ENCODE measurements around the gene SMG6.
"Not testable (repeated sequence)": the region's sequence is repeated elsewhere in the genome, so short reads cannot be mapped to it uniquely, and the experiment has no call there.

Gene SMG6

GRCh38 chr17:2144701-2145100 is 158.9 kb downstream of the SMG6 start:
- no peaks in the 10 kb centered on the region for H3K9me3 Mint-ChIP-seq
- H3K27ac Mint-ChIP-seq: no peak overlapping the region
- DNase-seq (ENCODE audit: low spot score): no peak
- peaks cover 27% of the 10 kb centered on the region for H3K36me3 Mint-ChIP-seq (ENCODE audit: low read depth)
- no peak overlapping the region for H3K4me3 Mint-ChIP-seq
- H3K4me1 Mint-ChIP-seq (ENCODE audit: low read depth): peaks cover 11% of the 10 kb centered on the region
- no peaks in the 10 kb centered on the region for H3K27me3 Mint-ChIP-seq (ENCODE audit: low read depth)

GRCh38 chr17:2143332-2143731 is 160.3 kb downstream of the SMG6 start:
- H3K4me1 Mint-ChIP-seq (ENCODE audit: low read depth): peaks cover 16% of the 10 kb centered on the region
- H3K36me3 Mint-ChIP-seq (ENCODE audit: low read depth): peaks cover 19% of the 10 kb centered on the region
- H3K4me3 Mint-ChIP-seq: no peak overlapping the region
- H3K27me3 Mint-ChIP-seq (ENCODE audit: low read depth): no peaks in the 10 kb centered on the region
- H3K27ac Mint-ChIP-seq: no peak overlapping the region
- DNase-seq (ENCODE audit: low spot score): no peak
- H3K9me3 Mint-ChIP-seq: no peaks in the 10 kb centered on the region

GRCh38 chr17:2142682-2143081 is 160.9 kb downstream of the SMG6 start:
- not testable (repeated sequence) for H3K9me3 Mint-ChIP-seq; H3K4me3 Mint-ChIP-seq; H3K27ac Mint-ChIP-seq; H3K27me3 Mint-ChIP-seq (ENCODE audit: low read depth); DNase-seq (ENCODE audit: low spot score)
- Mint-ChIP-seq H3K4me1 (ENCODE audit: low read depth) (peaks cover 23% of the 10 kb centered on the region), H3K36me3 (ENCODE audit: low read depth) (peaks cover 20% of the 10 kb centered on the region)

- no peak for DNase-seq (ENCODE audit: low spot score)
- Mint-ChIP-seq H3K36me3 (ENCODE audit: low read depth) (peaks cover 19% of the 10 kb centered on the region), H3K9me3 (no peaks in the 10 kb centered on the region), H3K27ac (no peak overlapping the region), H3K4me1 (ENCODE audit: low read depth) (peaks cover 27% of the 10 kb centered on the region), H3K4me3 (no peak overlapping the region), H3K27me3 (ENCODE audit: low read depth) (no peaks in the 10 kb centered on the region)
These were observed 162.9 kb downstream of the SMG6 start for GRCh38 chr17:2140683-2141082.

- Mint-ChIP-seq H3K9me3 (no peaks in the 10 kb centered on the region), H3K27ac (no peak overlapping the region), H3K4me3 (peak overlapping the region; percentile 19), H3K27me3 (ENCODE audit: low read depth) (no peaks in the 10 kb centered on the region), H3K36me3 (ENCODE audit: low read depth) (peaks cover 14% of the 10 kb centered on the region), H3K4me1 (ENCODE audit: low read depth) (peaks cover 27% of the 10 kb centered on the region)
- DNase-seq (ENCODE audit: low spot score): no peak
These were observed 164.8 kb downstream of the SMG6 start for GRCh38 chr17:2138761-2139160.

- Mint-ChIP-seq H3K36me3 (ENCODE audit: low read depth) (peaks cover 17% of the 10 kb centered on the region), H3K27me3 (ENCODE audit: low read depth) (no peaks in the 10 kb centered on the region), H3K27ac (peak overlapping the region; percentile 71), H3K9me3 (no peaks in the 10 kb centered on the region), H3K4me1 (ENCODE audit: low read depth) (peaks cover 26% of the 10 kb centered on the region), H3K4me3 (peak overlapping the region; percentile 19)
- DNase-seq (ENCODE audit: low spot score): no peak
These were observed 165.3 kb downstream of the SMG6 start for GRCh38 chr17:2138318-2138717.

GRCh38 chr17:2137342-2138098 is 166.1 kb downstream of the SMG6 start:
- peaks cover 15% of the 10 kb centered on the region for H3K36me3 Mint-ChIP-seq (ENCODE audit: low read depth)
- peaks cover 24% of the 10 kb centered on the region for H3K4me1 Mint-ChIP-seq (ENCODE audit: low read depth)
- H3K27ac Mint-ChIP-seq: peak overlapping the region; percentile 71
- H3K9me3 Mint-ChIP-seq: no peaks in the 10 kb centered on the region
- H3K27me3 Mint-ChIP-seq (ENCODE audit: low read depth): no peaks in the 10 kb centered on the region
- peak overlapping the region; percentile 8 for H3K4me3 Mint-ChIP-seq
- DNase-seq (ENCODE audit: low spot score): no peak

GRCh38 chr17:2136241-2136640 is 167.3 kb downstream of the SMG6 start:
- H3K9me3 Mint-ChIP-seq: no peaks in the 10 kb centered on the region
- no peak for DNase-seq (ENCODE audit: low spot score)
- H3K27me3 Mint-ChIP-seq (ENCODE audit: low read depth): no peaks in the 10 kb centered on the region
- H3K27ac Mint-ChIP-seq: no peak overlapping the region
- peaks cover 25% of the 10 kb centered on the region for H3K4me1 Mint-ChIP-seq (ENCODE audit: low read depth)
- H3K36me3 Mint-ChIP-seq (ENCODE audit: low read depth): peaks cover 13% of the 10 kb centered on the region
- no peak overlapping the region for H3K4me3 Mint-ChIP-seq

- no peak for DNase-seq (ENCODE audit: low spot score)
- H3K27ac Mint-ChIP-seq: no peak overlapping the region
- H3K27me3 Mint-ChIP-seq (ENCODE audit: low read depth): no peaks in the 10 kb centered on the region
- peaks cover 18% of the 10 kb centered on the region for H3K4me1 Mint-ChIP-seq (ENCODE audit: low read depth)
- peaks cover 12% of the 10 kb centered on the region for H3K36me3 Mint-ChIP-seq (ENCODE audit: low read depth)
- no peak overlapping the region for H3K4me3 Mint-ChIP-seq
- H3K9me3 Mint-ChIP-seq: no peaks in the 10 kb centered on the region
These were observed 175.6 kb downstream of the SMG6 start for GRCh38 chr17:2128011-2128410.

- no peaks in the 10 kb centered on the region for H3K9me3 Mint-ChIP-seq
- no peak overlapping the region for H3K27ac Mint-ChIP-seq
- H3K4me1 Mint-ChIP-seq (ENCODE audit: low read depth): peaks cover 23% of the 10 kb centered on the region
- no peaks in the 10 kb centered on the region for H3K27me3 Mint-ChIP-seq (ENCODE audit: low read depth)
- H3K4me3 Mint-ChIP-seq: no peak overlapping the region
- DNase-seq (ENCODE audit: low spot score): no peak
- peaks cover 21% of the 10 kb centered on the region for H3K36me3 Mint-ChIP-seq (ENCODE audit: low read depth)
These were observed 178.5 kb downstream of the SMG6 start for GRCh38 chr17:2125013-2125535.

- no peak for DNase-seq (ENCODE audit: low spot score)
- peak overlapping the region; percentile 93 for H3K27ac Mint-ChIP-seq
- peaks cover 23% of the 10 kb centered on the region for H3K4me1 Mint-ChIP-seq (ENCODE audit: low read depth)
- H3K27me3 Mint-ChIP-seq (ENCODE audit: low read depth): no peaks in the 10 kb centered on the region
- peaks cover 23% of the 10 kb centered on the region for H3K36me3 Mint-ChIP-seq (ENCODE audit: low read depth)
- H3K9me3 Mint-ChIP-seq: no peaks in the 10 kb centered on the region
- H3K4me3 Mint-ChIP-seq: no peak overlapping the region
These were observed 179.2 kb downstream of the SMG6 start for GRCh38 chr17:2124391-2124790.

- H3K4me1 Mint-ChIP-seq (ENCODE audit: low read depth): peaks cover 23% of the 10 kb centered on the region
- H3K36me3 Mint-ChIP-seq (ENCODE audit: low read depth): peaks cover 23% of the 10 kb centered on the region
- H3K4me3 Mint-ChIP-seq: peak overlapping the region; percentile 71
- peak overlapping the region; percentile 93 for H3K27ac Mint-ChIP-seq
- no peak for DNase-seq (ENCODE audit: low spot score)
- H3K9me3 Mint-ChIP-seq: no peaks in the 10 kb centered on the region
- no peaks in the 10 kb centered on the region for H3K27me3 Mint-ChIP-seq (ENCODE audit: low read depth)
These were observed 180.0 kb downstream of the SMG6 start for GRCh38 chr17:2123375-2124251.

- Mint-ChIP-seq H3K27ac (no peak overlapping the region), H3K4me3 (peak overlapping the region; percentile 19), H3K4me1 (ENCODE audit: low read depth) (peaks cover 23% of the 10 kb centered on the region), H3K36me3 (ENCODE audit: low read depth) (peaks cover 22% of the 10 kb centered on the region), H3K27me3 (ENCODE audit: low read depth) (no peaks in the 10 kb centered on the region), H3K9me3 (no peaks in the 10 kb centered on the region)
- DNase-seq (ENCODE audit: low spot score): no peak
These were observed 180.8 kb downstream of the SMG6 start for GRCh38 chr17:2122641-2123302.
